Activated CD8-positive, alpha-beta memory T cell treated with anti-CD3 and anti-CD28 coated beads, Interleukin-2, amount 50 U/mL, for 24 hours (primary cell): ENCODE results near the gene FUT2.

ENCODE experiments used
- DNase-seq: peaks from one replicate; pipeline ENCODE4 v3.0.0-alpha.2; 2020; ENCODE audit errors: extremely low read depth

FUT2 gene

GRCh38 chr19:48750771-48751504 is 55.2 kb downstream of the FUT2 start:
- DNase-seq: no peak

GRCh38 chr19:48751845-48752495 is 56.2 kb downstream of the FUT2 start:
- no peak for DNase-seq

GRCh38 chr19:48752496-48753365 is 57.0 kb downstream of the FUT2 start, which contains the start of gene FUT1:
Gene FUT1, minus strand, starts transcription at chr19:48752641. Its CDS starts 1,360 bp downstream, at chr19:48751281.
- no peak for DNase-seq

- DNase-seq: no peak
Observed at GRCh38 chr19:48755084-48755641, 59.4 kb downstream of the FUT2 start, which contains the start of gene FGF21. Gene FGF21, plus strand, starts transcription at chr19:48755524. Its CDS starts 713 bp downstream, at chr19:48756237.
